Stimulated activated memory B cell treated with anti-CD40 and anti-IgM and Interleukin-4, amounts not matched to agents 10 μg/mL and 1 μg/mL and 100 μg/mL, for 72 hours (primary cell): ENCODE measurements around the gene DCT.

ENCODE experiments used
- ATAC-seq: fragments of 150-1000 bp; cut with Tn5 transposase; 2 replicates; pipeline ENCODE4 v1.10.0; 2021
- H3K27ac Mint-ChIP-seq: one replicate; pipeline ENCODE4 v1.8.0; 2022; ENCODE audit warnings: mild to moderate bottlenecking, mixed read lengths
- H3K27me3 Mint-ChIP-seq: one replicate; pipeline ENCODE4 v1.8.0; 2022; ENCODE audit warnings: mixed read lengths
- H3K36me3 Mint-ChIP-seq: one replicate; pipeline ENCODE4 v1.8.0; 2022; ENCODE audit warnings: mixed read lengths
- H3K4me1 Mint-ChIP-seq: one replicate; pipeline ENCODE4 v1.8.0; 2022; ENCODE audit warnings: mixed read lengths
- H3K4me3 Mint-ChIP-seq: one replicate; pipeline ENCODE4 v1.8.0; 2022; ENCODE audit warnings: mild to moderate bottlenecking, moderate library complexity, mixed read lengths
- H3K9me3 Mint-ChIP-seq: one replicate; pipeline ENCODE4 v1.8.0; 2022; ENCODE audit warnings: mixed read lengths

Gene DCT

DNA sequence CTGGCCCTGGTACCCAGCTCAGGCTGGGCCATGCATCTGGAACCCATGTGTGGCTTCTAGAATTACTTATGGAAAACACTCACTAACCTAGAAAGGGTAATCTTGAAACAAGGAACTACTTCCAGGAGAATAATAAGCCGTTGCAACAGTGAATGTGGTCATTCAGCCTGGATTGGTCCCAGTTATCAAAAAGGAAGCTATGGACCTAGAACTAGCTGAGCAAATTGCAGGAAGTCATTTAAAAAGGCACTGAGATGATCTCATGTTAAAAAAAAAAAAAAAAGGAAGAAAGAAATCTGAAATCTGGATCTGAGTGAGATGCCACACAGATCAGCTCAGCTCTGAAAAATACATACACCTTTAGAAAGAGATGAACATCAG is 59.6 kb downstream of the DCT start:
- no peak overlapping the region for H3K27ac Mint-ChIP-seq
- H3K9me3 Mint-ChIP-seq: peaks cover 15% of the 10 kb centered on the region
- H3K4me1 Mint-ChIP-seq: peaks cover 10% of the 10 kb centered on the region
- no peaks in the 10 kb centered on the region for H3K36me3 Mint-ChIP-seq
- no peak overlapping the region for H3K4me3 Mint-ChIP-seq
- peaks cover 42% of the 10 kb centered on the region for H3K27me3 Mint-ChIP-seq
- ATAC-seq: no peak

DNA sequence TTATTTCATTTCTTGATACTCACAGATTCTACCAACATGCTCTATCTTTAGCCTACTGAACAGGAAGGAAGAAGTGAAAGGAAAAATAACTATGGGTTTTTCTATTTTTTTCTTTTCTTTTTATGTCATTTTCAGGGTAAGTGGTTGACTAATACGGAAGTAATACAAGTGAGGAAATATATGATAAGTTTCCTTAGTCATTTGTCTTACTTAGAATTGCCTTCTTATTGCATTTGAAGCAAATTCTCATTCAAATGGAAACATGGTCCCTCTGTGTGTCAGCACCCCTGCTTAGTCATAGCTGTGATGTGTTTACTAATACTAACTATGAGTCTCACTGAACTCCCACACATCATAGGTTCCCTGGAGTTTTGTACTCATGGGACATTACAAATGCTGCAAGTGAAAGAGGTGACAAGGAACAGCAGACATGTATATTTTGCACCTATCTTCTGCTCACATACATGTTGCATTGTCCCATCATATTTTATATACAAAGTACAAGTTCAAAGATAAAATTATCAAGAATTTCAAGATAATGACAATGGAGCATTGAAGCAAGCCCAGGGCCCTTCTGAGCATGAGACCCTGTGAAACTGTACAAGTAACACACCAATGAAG is 60.1 kb downstream of the DCT start:
- H3K4me3 Mint-ChIP-seq: no peak overlapping the region
- H3K27ac Mint-ChIP-seq: no peak overlapping the region
- H3K27me3 Mint-ChIP-seq: peaks cover 36% of the 10 kb centered on the region
- no peaks in the 10 kb centered on the region for H3K36me3 Mint-ChIP-seq
- no peak for ATAC-seq
- H3K9me3 Mint-ChIP-seq: peaks cover 15% of the 10 kb centered on the region
- peaks cover 10% of the 10 kb centered on the region for H3K4me1 Mint-ChIP-seq

DNA sequence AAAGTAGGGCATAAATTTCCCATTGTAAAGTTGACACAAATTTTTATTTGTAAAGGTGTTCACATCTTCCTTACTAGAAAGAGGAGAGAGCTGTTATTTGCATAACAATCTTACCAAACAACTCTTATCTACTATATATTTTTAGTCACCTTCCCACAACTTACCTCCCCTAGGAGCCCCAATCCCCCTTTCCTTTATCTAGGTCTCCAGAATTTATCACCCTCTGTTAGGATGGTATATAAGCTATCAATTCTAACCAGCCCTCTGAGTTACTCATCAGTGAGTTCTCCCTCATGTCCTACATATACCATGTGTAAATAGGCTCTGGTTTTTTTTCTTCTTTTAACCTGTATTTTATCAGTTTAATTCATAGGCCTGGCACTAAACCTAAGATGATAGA is 62.2 kb downstream of the DCT start:
- ATAC-seq: no peak

DNA sequence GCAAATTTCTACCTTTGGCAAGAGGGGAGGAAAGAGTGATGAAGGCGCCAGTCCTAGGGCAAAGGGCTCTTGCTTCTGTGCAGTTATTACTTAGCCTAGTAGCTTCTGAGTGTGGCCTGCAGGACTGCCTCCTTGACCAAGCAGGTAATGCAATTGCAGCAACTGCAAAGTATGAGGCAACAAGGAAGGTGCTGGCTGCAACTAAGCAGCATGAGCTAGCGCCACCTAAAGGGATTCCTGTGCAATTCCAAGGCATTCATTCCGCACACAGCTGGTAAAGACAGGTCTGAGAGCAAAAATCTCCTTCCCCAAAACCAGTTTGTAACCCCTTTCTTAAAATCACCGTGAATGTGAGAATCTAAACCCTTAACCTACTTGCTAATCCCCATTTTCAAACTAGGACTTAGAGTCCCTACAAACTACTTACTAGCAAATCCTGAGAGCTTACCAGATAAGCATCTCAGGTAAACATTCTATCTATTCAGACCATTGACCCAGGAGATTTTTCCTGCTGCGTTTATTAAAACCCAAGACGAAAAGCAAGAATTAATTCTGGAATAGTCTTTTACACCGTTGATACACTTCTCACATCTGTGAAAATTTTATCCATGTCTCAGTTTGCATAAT is 62.9 kb downstream of the DCT start:
- no peak for ATAC-seq
- Mint-ChIP-seq H3K4me1 (peaks cover 10% of the 10 kb centered on the region), H3K27me3 (peaks cover 47% of the 10 kb centered on the region), H3K4me3 (no peak overlapping the region), H3K36me3 (no peaks in the 10 kb centered on the region), H3K27ac (no peak overlapping the region), H3K9me3 (peaks cover 13% of the 10 kb centered on the region)

More for the DNA sequence above, 62.2 kb downstream of the DCT start:
- Mint-ChIP-seq H3K4me3 (no peak overlapping the region), H3K27ac (no peak overlapping the region), H3K36me3 (no peaks in the 10 kb centered on the region), H3K4me1 (peaks cover 10% of the 10 kb centered on the region), H3K9me3 (peaks cover 15% of the 10 kb centered on the region), H3K27me3 (peaks cover 40% of the 10 kb centered on the region)

DNA sequence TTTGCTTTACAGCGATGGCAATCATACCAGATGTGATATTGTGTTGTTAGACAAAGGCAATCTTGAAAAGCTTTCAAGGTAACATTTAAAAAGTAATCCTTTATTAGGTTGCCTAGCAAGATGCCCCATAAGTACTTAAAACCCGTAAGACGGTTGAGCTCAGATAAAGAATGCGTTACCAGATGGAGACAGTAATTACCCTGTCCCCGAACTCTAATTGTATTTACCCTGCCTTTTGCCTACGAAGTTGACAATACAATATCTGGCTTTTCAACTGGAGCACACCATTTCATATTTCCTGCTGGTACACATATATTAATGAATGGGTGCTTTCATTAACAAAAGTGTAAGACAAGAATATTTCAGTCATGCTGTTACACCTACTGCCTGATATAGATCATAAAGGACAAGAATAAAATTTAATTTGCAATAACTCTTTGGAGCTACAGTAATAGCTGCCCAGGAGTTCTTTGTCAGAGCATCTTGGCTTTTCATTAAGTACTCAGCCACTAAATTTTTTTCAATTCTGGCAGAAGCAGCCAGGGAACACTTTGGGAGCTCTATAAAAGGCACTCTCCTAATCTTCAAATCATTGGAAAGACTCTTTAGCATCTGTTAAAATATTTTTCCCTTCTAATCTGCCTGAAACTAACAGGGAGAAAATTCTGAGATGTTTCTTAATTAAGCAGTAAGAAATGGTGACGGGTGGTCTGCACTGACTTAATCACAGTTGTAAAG is 63.8 kb downstream of the DCT start:
- H3K27ac Mint-ChIP-seq: no peak overlapping the region
- H3K27me3 Mint-ChIP-seq: peaks cover 46% of the 10 kb centered on the region
- no peak overlapping the region for H3K4me3 Mint-ChIP-seq
- no peaks in the 10 kb centered on the region for H3K36me3 Mint-ChIP-seq
- ATAC-seq: no peak
- H3K4me1 Mint-ChIP-seq: peaks cover 10% of the 10 kb centered on the region
- peaks cover 12% of the 10 kb centered on the region for H3K9me3 Mint-ChIP-seq

DNA sequence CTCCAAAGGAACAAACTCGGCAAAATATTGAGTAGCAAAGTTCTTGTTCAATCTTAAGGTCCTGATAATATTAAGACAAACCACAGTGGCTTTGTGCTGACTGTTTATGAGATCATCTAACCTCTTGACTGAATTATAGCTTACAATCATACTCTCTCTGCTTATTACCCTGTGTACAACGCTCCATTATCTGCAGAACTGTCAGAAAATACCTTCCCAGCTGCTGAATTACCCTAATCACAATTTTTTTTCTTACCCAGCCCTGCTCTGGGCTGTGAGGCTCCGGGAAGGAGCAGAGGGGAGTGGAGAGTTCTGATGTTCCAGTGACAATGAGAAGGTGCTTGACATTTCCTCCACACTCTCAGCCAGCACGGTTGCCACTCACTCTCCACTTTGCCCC is 64.8 kb downstream of the DCT start:
- Mint-ChIP-seq H3K4me3 (no peak overlapping the region), H3K9me3 (peaks cover 9% of the 10 kb centered on the region), H3K27me3 (peaks cover 36% of the 10 kb centered on the region), H3K27ac (no peak overlapping the region), H3K36me3 (no peaks in the 10 kb centered on the region), H3K4me1 (peaks cover 10% of the 10 kb centered on the region)
- ATAC-seq: no peak

DNA sequence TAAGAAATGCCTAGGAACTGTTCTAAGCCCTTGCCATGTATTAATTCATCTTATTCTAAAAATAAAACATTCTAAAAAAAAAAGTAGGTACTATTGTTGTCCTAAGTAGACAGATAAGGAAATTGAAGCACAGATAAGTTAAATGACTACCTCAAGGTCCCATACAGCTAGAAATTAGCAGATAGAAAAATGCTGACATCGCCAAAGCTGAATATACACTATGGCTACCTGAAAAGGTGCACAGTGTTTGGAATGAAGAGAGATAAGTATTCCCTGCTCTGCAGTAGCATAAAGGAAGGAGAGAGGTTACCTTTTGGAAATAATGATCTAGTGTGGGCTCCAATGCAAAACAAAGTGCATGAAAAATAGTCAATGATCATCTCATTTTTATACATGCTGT is 65.3 kb downstream of the DCT start:
- Mint-ChIP-seq H3K9me3 (peaks cover 9% of the 10 kb centered on the region), H3K4me1 (peaks cover 6% of the 10 kb centered on the region), H3K27me3 (peaks cover 34% of the 10 kb centered on the region), H3K4me3 (no peak overlapping the region), H3K36me3 (no peaks in the 10 kb centered on the region), H3K27ac (no peak overlapping the region)
- ATAC-seq: no peak

DNA sequence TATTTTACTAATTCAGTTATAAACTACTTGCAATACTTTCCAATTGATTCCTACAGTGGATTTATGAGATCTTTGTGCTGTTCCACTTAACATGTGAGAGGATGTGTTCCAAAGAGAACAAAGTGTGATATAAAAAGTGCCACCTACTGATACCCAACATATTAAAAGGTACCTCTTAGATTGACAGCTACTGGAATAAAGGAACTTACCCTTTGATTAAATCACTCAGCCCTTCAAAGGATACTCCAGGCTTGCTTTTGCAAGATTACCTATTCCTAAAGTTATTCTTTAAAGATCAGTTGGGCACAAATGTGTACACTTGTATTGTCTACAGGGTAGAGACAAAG is 65.9 kb downstream of the DCT start:
- Mint-ChIP-seq H3K27ac (no peak overlapping the region), H3K9me3 (peaks cover 8% of the 10 kb centered on the region), H3K27me3 (peaks cover 33% of the 10 kb centered on the region), H3K4me3 (no peak overlapping the region), H3K36me3 (no peaks in the 10 kb centered on the region), H3K4me1 (peaks cover under 1% of the 10 kb centered on the region)
- ATAC-seq: no peak

DNA sequence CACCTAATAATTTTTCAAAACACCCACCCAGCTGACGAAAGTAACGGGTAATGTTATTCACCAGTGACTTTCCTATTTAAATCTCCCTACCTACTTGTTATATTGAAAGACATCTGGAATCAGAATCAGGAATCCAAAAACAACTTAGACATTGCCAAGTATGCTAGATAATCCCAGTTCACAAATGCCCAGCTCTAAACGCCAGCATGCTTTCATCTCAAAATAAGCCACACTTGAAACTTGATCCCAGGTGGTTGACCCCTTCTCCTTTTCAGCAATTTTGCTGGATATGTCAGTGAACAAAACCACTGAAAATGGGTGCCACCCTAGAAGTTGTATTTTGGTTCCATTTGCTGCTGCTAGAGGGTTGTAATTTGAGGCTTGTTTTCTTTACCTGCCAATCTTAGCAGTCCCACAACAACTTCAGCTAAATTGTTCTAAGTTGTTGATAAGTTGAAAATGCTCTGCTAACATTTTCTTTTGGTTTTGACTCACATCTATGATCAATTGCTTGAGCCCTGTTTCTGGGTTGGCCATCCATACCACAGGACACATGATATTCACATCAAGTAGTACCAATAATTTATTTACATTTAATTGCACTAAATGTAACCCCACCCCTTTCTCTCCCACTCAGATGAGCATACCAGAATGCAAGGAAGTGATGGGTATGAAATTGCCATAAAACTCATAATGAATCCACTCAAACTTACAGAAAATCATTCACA is 66.4 kb downstream of the DCT start:
- Mint-ChIP-seq H3K4me1 (no peaks in the 10 kb centered on the region), H3K27ac (no peak overlapping the region), H3K9me3 (peaks cover 5% of the 10 kb centered on the region), H3K27me3 (peaks cover 31% of the 10 kb centered on the region), H3K36me3 (no peaks in the 10 kb centered on the region), H3K4me3 (no peak overlapping the region)
- no peak for ATAC-seq

DNA sequence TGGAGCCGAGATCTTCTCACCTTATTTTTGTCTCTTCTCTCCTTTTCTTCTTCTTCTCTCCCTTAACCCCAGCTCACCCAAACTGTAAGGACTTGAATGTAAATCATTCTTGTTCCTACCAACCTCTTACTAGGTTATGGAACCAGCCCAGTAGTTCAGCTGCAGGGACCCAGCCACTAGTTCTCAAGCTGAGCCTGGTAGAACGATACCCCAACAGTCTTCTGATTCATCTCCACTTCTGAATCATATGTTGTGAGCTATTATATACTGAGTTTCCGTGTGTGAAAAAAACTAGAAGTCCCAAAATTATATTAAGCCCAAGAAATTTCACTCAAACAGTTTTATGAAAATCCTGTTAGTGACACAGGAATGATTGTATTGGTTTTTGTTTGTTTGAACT is 67.7 kb downstream of the DCT start:
- Mint-ChIP-seq H3K36me3 (no peaks in the 10 kb centered on the region), H3K27me3 (peaks cover 24% of the 10 kb centered on the region), H3K4me3 (no peak overlapping the region), H3K9me3 (no peaks in the 10 kb centered on the region), H3K4me1 (no peaks in the 10 kb centered on the region), H3K27ac (no peak overlapping the region)
- ATAC-seq: no peak

DNA sequence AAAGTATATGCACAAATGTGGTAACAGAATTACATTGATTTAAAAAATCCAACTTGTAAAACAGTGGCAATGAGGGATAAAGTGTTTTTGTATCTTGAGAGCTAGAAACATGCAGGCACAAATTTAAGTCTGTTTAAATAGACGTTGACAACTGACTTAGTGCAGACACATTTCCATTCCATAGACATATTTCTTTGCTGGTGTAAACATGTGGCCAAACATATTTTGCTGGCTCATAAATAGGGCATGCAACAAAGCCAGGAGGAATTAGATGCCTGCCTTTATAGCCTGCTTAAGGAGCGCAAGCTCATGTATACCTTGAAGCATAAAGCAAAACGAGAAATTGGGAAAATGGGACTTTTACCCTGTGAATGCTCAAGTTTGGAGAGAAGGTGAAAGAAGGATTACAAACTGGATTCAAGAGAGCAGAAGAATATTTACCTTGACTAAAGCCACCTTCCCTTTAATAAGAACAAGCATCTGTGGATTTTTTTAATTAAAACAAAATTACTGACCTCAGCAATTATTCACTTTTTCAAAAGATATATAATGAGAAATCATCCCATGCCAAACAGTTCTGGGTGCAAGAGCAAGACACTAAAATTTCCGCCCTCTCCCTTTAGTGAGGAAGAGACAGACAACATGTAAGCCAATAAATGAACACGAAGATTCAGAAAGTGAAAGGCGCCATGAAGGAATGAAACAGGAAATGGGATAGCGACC is 71.0 kb downstream of the DCT start:
- Mint-ChIP-seq H3K36me3 (no peaks in the 10 kb centered on the region), H3K27me3 (peaks cover 24% of the 10 kb centered on the region), H3K27ac (no peak overlapping the region), H3K4me1 (no peaks in the 10 kb centered on the region), H3K4me3 (no peak overlapping the region), H3K9me3 (no peaks in the 10 kb centered on the region)
- ATAC-seq: no peak

DNA sequence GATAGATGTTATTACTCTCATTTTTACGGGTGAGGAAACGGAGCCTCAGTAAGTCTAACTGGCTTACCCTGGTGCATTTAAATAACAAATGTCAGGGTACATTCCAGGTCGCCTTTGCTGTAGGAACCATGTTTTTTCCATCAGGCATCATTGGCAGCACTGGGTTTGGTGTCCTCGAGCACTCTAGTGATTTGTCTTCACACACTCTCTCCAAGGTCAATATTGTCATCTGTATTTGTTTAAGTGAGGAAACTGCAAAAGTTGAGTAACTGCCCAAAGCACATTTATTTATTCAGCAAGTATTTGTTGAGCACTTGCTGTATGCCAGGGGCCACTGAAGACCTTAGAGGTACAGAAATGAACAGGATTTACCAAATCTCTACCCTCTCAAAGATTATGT is 78.6 kb downstream of the DCT start:
- H3K9me3 Mint-ChIP-seq: peaks cover 2% of the 10 kb centered on the region
- no peak overlapping the region for H3K27ac Mint-ChIP-seq
- H3K4me1 Mint-ChIP-seq: no peaks in the 10 kb centered on the region
- no peaks in the 10 kb centered on the region for H3K36me3 Mint-ChIP-seq
- H3K27me3 Mint-ChIP-seq: no peaks in the 10 kb centered on the region
- no peak overlapping the region for H3K4me3 Mint-ChIP-seq
- no peak for ATAC-seq

DNA sequence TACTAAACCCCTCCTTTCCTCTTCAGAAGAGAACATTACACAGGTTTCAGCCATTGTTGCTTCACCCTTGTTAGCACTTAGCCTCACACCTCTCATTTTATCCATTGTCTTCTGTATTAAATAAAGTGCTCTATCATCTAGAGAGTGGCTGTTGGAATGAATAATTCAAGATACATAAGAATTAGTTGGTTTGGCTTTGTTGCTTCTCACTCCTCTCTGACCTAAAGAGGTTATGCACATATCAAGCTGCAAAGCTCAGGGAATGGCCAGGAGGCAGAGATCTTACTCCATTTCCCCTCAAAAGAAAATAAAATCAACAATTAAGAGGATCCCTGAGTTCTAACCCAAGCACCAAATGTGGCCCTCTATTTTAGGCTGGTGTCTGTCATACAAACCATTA is 79.7 kb downstream of the DCT start:
- no peaks in the 10 kb centered on the region for H3K4me1 Mint-ChIP-seq
- H3K27ac Mint-ChIP-seq: no peak overlapping the region
- ATAC-seq: no peak
- H3K27me3 Mint-ChIP-seq: no peaks in the 10 kb centered on the region
- no peaks in the 10 kb centered on the region for H3K36me3 Mint-ChIP-seq
- H3K4me3 Mint-ChIP-seq: no peak overlapping the region
- H3K9me3 Mint-ChIP-seq: peaks cover 2% of the 10 kb centered on the region

DNA sequence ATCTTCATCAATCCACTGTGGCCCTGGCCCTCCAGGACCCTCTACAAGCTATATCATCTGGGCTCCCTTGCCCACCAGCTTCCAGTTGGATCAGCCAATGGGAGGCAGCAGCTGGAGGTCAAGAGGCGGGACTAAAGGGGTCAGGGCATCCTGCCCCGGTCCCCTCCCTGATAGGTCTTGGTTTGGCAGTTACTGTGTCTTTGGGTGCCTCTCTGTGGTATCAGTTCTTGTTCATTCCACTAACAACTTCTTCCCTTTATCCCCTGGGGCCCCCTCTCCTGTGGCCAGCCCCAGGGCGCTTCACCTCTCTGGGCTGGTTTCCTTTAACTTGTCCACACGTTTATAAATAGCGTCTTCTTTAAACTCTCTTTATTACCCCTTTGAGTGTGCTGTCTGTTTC is 83.6 kb downstream of the DCT start:
- Mint-ChIP-seq H3K4me3 (no peak overlapping the region), H3K27ac (no peak overlapping the region), H3K9me3 (peaks cover 2% of the 10 kb centered on the region), H3K4me1 (no peaks in the 10 kb centered on the region), H3K27me3 (no peaks in the 10 kb centered on the region), H3K36me3 (no peaks in the 10 kb centered on the region)
- peak; percentile 50 for ATAC-seq

DNA sequence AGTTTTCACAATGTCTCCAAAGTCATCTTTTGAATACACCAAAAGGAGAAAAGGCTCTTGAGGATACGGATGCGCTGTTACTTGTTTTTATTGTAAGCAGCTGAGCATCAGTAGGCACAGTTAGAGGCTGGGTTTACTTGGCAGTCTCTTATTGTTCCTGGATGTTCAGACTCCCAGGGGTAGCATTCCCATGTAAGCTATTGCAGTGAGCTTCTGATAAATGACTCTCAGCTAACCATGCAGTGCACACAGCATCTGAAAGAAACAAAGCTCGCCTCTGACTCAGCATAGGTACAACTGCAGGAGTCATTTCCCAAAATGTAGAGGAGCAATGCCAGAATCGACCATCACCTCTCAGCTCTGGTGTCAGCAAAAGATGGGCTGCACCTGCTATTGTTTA is 84.8 kb downstream of the DCT start:
- H3K27me3 Mint-ChIP-seq: no peaks in the 10 kb centered on the region
- ATAC-seq: no peak
- no peaks in the 10 kb centered on the region for H3K4me1 Mint-ChIP-seq
- no peak overlapping the region for H3K4me3 Mint-ChIP-seq
- H3K9me3 Mint-ChIP-seq: peaks cover 2% of the 10 kb centered on the region
- H3K36me3 Mint-ChIP-seq: no peaks in the 10 kb centered on the region
- H3K27ac Mint-ChIP-seq: no peak overlapping the region
